Pancreas (tissue), 10 donors: ENCODE measurements around the gene PDE3B. TPM values are rescaled to one million over a fixed set of nuclear protein-coding genes. Genes with fewer than 3 reads are reported as not detected.

Experiments
- ATAC-seq, 4 donors: fragments of 200-7000 bp; cut with Tn5 transposase; one replicate each; pipeline versions ENCODE4 v1.8.0 to v1.9.1; 2020; ENCODE audit warnings: mild to moderate bottlenecking in 4 of 4, moderate library complexity in 4 of 4
- DNase-seq, 6 donors: peaks; one replicate each; pipeline ENCODE4 v3.0.0-alpha.2; 2020
- FAIRE-seq: peaks from 2 replicates; lab custom pipeline; 2012; peaks lifted over from hg19 to GRCh38; lab: Jason Lieb, UNC
- H3K27ac ChIP-seq, 4 donors: fragments of 200-600 bp; sonication (generic); 1 replicate in 3 of 4; 2 replicates in 1 of 4; pipeline versions ENCODE4 v1.5.0 to v1.8.0; 2020
- H3K27me3 ChIP-seq, 4 donors: fragments of 200-600 bp; one replicate each; pipeline ENCODE4 v1.8.0; 2021
- H3K36me3 ChIP-seq, 3 donors: fragments of 200-600 bp; sonication (generic) in 1 of 3; one replicate each; pipeline versions ENCODE4 v1.5.0 to v1.8.0; 2020 to 2021
- H3K4me1 ChIP-seq, 3 donors: fragments of 200-600 bp; one replicate each; pipeline ENCODE4 v1.8.0; 2021
- H3K4me3 ChIP-seq, 4 donors: fragments of 200-600 bp; sonication (generic) in 2 of 4; one replicate each; pipeline versions ENCODE4 v1.5.0 to v1.8.0; 2020 to 2021
- H3K9me3 ChIP-seq, 4 donors: fragments of 200-600 bp; one replicate each; pipeline ENCODE4 v1.8.0; 2021
- WGBS, 2 donors: extraction: QIAGEN DNeasy Blood & Tissue Kit; methylation state at CpG; one replicate each; pipeline ENCODE4 v1.1.7; 2013; 5-methylcytosine and 5-hydroxymethylcytosine counted together
- intact Hi-C, 3 donors: fragments of 100-400 bp; cut with DNase I; formaldehyde crosslinking; loops; one replicate each; pipeline versions ENCODE4 v1.11.1 to v1.14.2; 2022
- polyA plus RNA-seq, 2 donors: library from polyadenylated mRNA; stranded (reverse); fragments of 200-250 nt; gene quantifications; one replicate each; pipeline ENCODE4 v1.2.3, GENCODE V29; 2013
- total RNA-seq, 6 donors: library from RNA; stranded (reverse); fragmentation: NEBNext Ultra II Directional in 4 of 6; extraction: Animal tissue kit (Norgen Biotek cat#: 25700) in 4 of 6; gene quantifications; one replicate each; pipeline versions ENCODE4 v1.2.1 to v1.2.4, GENCODE V29; 2021 to 2023
- TF ChIP-seq, protein P1 (sequence below), 4 donors: fragments of 200-600 bp; sonication (generic) in 3 of 4; IDR thresholded peaks; one replicate each; pipeline versions ENCODE4 v1.5.0 to v1.8.0; 2021; ENCODE audit warnings: antibody characterized with exemption in 4 of 4
- donor health status: healthy with polysubstance abuse.
- donor health status: DM: no; HTN: no; CAD: no; lungs with moderate emphysema.
- donor health status: DM: no; HTN: no; CAD: no.
- donor health status: control.
- donor health status: control.
- donor health status: Bipolar disorder and iron deficiency.
- donor health status: DM: yes; HTN: yes; CAD: no.
- donor health status: DM: no; HTN: no; CAD: no.
- donor health status: DM: no; HTN: no; CAD: no.
- donor health status: DM: yes; HTN: yes; CAD: no.

The PDE3B gene
- total and polyA plus RNA-seq, 8 donors, result 5.1 to 14.1 (median 9.6) TPM

DNA sequence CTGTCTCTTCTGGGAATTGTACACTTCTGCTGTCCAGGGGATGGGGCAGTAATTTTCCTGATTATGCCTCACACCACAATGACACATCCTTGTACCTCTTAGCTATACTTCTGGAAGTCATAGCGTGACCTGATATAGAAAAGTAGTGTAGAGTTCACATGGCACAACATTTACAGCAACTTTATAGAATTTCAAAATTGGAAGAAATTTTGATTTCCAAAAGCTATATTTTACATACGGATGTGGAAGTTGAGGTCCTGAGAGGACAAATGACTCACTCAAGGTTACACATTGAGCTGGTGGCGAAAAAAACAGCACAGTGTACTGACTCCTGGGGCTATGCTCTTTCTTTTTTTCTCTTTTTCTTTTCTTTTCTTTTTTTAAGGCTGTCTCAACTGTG, 254.8 kb downstream of the PDE3B start:
- Histone ChIP-seq H3K4me3 (no peak overlapping the region), H3K27ac (no peak overlapping the region), H3K27me3 (no peaks in the 10 kb centered on the region), H3K4me1 (peaks cover 0 to 10% (median 7%) of the 10 kb centered on the region in 3 donors), H3K9me3 (no peaks in the 10 kb centered on the region), H3K36me3 (no peaks in the 10 kb centered on the region)
- TF ChIP-seq, protein P1, sequence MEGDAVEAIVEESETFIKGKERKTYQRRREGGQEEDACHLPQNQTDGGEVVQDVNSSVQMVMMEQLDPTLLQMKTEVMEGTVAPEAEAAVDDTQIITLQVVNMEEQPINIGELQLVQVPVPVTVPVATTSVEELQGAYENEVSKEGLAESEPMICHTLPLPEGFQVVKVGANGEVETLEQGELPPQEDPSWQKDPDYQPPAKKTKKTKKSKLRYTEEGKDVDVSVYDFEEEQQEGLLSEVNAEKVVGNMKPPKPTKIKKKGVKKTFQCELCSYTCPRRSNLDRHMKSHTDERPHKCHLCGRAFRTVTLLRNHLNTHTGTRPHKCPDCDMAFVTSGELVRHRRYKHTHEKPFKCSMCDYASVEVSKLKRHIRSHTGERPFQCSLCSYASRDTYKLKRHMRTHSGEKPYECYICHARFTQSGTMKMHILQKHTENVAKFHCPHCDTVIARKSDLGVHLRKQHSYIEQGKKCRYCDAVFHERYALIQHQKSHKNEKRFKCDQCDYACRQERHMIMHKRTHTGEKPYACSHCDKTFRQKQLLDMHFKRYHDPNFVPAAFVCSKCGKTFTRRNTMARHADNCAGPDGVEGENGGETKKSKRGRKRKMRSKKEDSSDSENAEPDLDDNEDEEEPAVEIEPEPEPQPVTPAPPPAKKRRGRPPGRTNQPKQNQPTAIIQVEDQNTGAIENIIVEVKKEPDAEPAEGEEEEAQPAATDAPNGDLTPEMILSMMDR (IDR thresholded peaks at IDR 0.05), result no peak
- WGBS, 2 donors, result 81 to 84% methylated on average over 3 of the region's 3 CpGs
- no peak for FAIRE-seq
- intact Hi-C loops, result no loop called here
- DNase-seq, result no peak
- ATAC-seq, result peak; percentile 17 to 58 (median 40)

DNA sequence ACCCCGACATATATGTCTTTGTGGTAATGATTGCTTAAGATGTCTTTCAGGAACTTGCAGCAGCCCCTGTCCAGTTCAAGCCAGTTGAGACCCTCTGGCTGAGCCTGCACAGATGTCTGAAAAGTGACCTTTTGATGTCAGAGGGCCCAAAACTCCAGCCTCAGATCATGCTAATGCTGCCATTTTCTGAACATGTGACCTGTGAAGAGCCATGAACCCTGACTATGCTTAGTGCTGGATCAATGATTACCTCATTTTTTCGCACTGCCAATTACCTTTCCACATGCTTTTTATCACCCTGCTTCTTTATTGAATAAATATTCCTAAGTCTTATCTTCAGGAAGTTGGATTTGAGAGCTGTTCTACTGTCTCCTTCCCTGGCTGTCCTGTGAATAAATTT, 255.3 kb downstream of the PDE3B start:
- DNase-seq, result no peak
- FAIRE-seq, result no peak

DNA sequence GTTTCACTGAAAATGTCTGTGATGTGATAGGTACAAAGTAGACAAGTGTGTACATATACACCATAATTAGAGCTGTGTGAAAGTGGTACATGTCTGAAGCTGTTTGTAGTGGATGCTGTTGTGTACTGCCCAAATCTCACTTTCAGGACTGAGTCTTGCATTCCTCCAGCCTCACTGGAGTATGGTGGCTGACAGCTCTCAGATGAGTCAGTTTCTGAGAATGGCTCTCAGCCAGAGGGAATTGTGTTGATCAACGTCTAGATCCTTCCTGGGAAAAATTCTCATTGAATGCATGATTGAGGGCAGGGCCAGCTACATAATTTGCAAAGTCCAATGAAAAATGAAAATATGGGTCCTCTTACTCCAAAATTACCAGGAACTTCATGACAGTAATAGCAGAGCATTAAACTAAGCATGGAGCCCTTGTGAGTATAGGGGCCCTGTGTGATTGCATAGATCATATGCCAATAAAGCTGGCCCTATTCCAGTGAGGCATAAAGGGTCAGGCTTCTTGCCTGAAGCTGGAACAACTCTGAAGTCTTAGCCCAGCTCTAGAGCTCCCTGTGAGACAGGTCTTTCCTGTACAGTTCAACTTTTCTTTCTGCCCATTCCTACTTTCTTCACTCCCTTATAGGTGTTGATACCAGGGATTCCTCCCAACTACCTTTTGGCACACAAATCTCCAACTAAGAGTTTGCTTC, 259.2 kb downstream of the PDE3B start:
- H3K9me3 ChIP-seq, result no peaks in the 10 kb centered on the region
- no peak overlapping the region for H3K4me3 ChIP-seq
- no peak overlapping the region for H3K27ac ChIP-seq
- TF ChIP-seq, protein P1 (IDR thresholded peaks at IDR 0.05), result no peak
- intact Hi-C loops, result loop anchor here in 1 of 3 donors (10.0 kb wide), 2 partner anchors 108 to 368 kb away; no protein-coding TSS in a partner anchor
- H3K36me3 ChIP-seq, result no peaks in the 10 kb centered on the region
- DNase-seq (no peak), ATAC-seq (no peak), FAIRE-seq (no peak)
- H3K27me3 ChIP-seq, result no peaks in the 10 kb centered on the region
- WGBS, 2 donors, result 18 to 26% methylated on average over 1 of the region's 1 CpG
- H3K4me1 ChIP-seq, result peaks cover 0 to 17% (median 7%) of the 10 kb centered on the region in 3 donors

More for the DNA sequence above, 255.3 kb downstream of the PDE3B start:
- TF ChIP-seq, protein P1 (IDR thresholded peaks at IDR 0.05), result no peak
- Histone ChIP-seq H3K9me3 (no peaks in the 10 kb centered on the region), H3K4me1 (peaks cover 0 to 10% (median 7%) of the 10 kb centered on the region in 3 donors), H3K4me3 (no peak overlapping the region), H3K27me3 (no peaks in the 10 kb centered on the region), H3K27ac (no peak overlapping the region), H3K36me3 (no peaks in the 10 kb centered on the region)
- intact Hi-C loops, result no loop called here
- WGBS, 2 donors, result 56 to 59% methylated on average over 2 of the region's 2 CpGs
- peak; percentile 65 to 85 (median 74) for ATAC-seq

DNA sequence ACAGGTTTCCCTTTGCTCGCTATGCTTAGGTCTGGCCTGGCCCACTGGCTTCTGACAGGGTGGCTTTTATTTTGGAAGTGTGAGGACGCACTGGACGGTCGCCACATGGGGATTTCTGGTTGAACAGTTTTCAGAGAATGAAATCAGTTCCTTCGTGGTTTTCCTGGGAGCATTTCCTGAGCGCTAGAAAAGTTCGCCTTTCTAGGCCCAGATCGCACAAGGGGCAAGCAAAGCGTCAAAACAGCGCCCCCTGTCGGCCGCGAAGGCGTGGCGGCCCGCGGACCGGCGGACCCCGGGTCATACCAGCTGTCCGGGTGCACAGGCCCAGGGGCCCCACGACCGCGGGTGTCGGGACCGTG, 261.1 kb downstream of the PDE3B start:
- intact Hi-C loops, result loop anchor here in 1 of 3 donors (5.0 to 10.0 kb wide), 3 partner anchors 110 to 370 kb away; partner anchors contain the start of gene CALCB
- H3K27me3 ChIP-seq, result no peaks in the 10 kb centered on the region
- H3K36me3 ChIP-seq, result no peaks in the 10 kb centered on the region
- 6 to 7% methylated on average over 24 to 26 of the region's 26 CpGs for WGBS, 2 donors
- TF ChIP-seq, protein P1 (IDR thresholded peaks at IDR 0.05), result peak; percentile 91 to 98 (median 94)
- FAIRE-seq (no peak), ATAC-seq (peak; percentile 74 to 84 (median 78)), DNase-seq (peak; percentile 76 to 99 (median 88))
- H3K9me3 ChIP-seq, result no peaks in the 10 kb centered on the region
- H3K4me1 ChIP-seq, result peaks cover 0 to 7% (median 0%) of the 10 kb centered on the region in 3 donors
- H3K27ac ChIP-seq, result peak overlapping the region; percentile 57 to 85 (median 81)
- peak overlapping the region; percentile 38 to 68 (median 56) for H3K4me3 ChIP-seq
